ENCODE data around the gene LYZ. TPM values are rescaled to one million over a fixed set of nuclear protein-coding genes. Genes with fewer than 3 reads are reported as not detected.

LYZ gene
- total and polyA plus RNA-seq, 9 of the 15 experiments (the other 6 are each of a cell fraction or from before 2014, with no cell fraction given) = 27.2 to 96.3 (median 42.1) TPM

DNA sequence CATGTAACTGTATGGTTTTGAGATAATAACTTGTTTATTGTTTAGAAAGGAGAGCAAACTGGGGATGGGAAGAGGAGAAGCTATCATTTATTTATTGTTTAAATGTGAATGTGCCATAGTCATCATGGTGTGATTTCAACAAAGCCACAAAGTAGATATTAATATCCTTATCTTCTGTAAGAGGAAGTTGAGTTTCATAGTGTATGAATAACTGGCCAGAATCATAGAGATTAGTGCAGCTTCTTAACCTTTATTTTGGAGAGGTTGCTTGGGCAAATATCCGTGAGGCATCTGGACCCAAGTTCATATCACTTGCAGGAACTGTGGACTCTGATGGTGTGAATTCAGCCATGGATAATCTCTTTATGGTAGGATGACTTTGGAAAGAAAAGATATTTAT is 26.8 kb upstream of the LYZ start:
- Histone ChIP-seq H3K4me2 (ENCODE audit: insufficient read depth, low read length) (no peak overlapping the region), H3K9ac (ENCODE audit: insufficient read depth in 1 of 2, low read depth in 2 of 2, low read length in 2 of 2) (no peak overlapping the region), H4K20me1 (replicated peaks; ENCODE audit: control insufficient read depth, insufficient read depth, low read length) (no peaks in the 10 kb centered on the region), H3K9me1 (ENCODE audit: control insufficient read depth, insufficient read depth, low read length) (no peaks in the 10 kb centered on the region), H3K79me2 (ENCODE audit: control insufficient read depth, insufficient read depth, low read length) (no peaks in the 10 kb centered on the region), H3K36me3 (ENCODE audit: control insufficient read depth, insufficient read depth, low read length) (no peaks in the 10 kb centered on the region), H3K27ac (ENCODE audit: extremely low read depth, low read depth, low read length) (no peak overlapping the region), H3K4me1 (replicated peaks in 1 of 2; ENCODE audit: control insufficient read depth in 2 of 2, insufficient read depth in 2 of 2, low read length in 2 of 2) (peaks cover 0 to 17% of the 10 kb centered on the region in 2 experiments; a peak in 3 of 5 replicates), H2AFZ (ENCODE audit: low read depth, low read length) (no peak overlapping the region), H3K4me3 (no peak overlapping the region), H3K9me3 (replicated peaks; ENCODE audit: control insufficient read depth, insufficient read depth, low read depth, low read length) (no peaks in the 10 kb centered on the region; the same call in 1 of the 2 replicates), H3K27me3 (ENCODE audit: control insufficient read depth in 2 of 2, insufficient read depth in 2 of 2, low read length in 2 of 2) (no peaks in the 10 kb centered on the region)
- in situ Hi-C loops (cut with MboI) = no loop called here
- no peak for DNase-seq (ENCODE audit: extremely low read depth in 1 of 4, low spot score in 3 of 4)
- FAIRE-seq = no peak
- POLR2A ChIA-PET = interaction anchor here (0.5 to 1.4 kb wide), 4 partner anchors 9 to 508 kb away, joined by 4 to 5 read pairs (median 4); no protein-coding TSS in a partner anchor
- CTCF ChIA-PET (ENCODE audit: low intra/inter-chr PET ratio) = no interaction called here
- no TSS peak for BruUV-seq (replicated peaks)
- intact Hi-C loops (cut with micrococcal nuclease) = no loop called here
- ATAC-seq = no peak
- 29% methylated on average over 1 of the region's 1 CpG for WGBS (ENCODE audit: insufficient coverage, low coverage, missing lambda C conversion rate)
- no peak for TF ChIP-seq CREM (IDR thresholded peaks at IDR 0.05; ENCODE audit: low read depth)
- TF ChIP-seq THAP12 (CRISPR knock-in tag; IDR thresholded peaks at IDR 0.05) = no peak
- no peak for TF ChIP-seq ZNF551 (CRISPR knock-in tag; IDR thresholded peaks at IDR 0.05)
- no peak for TF ChIP-seq RBM39 (optimal IDR thresholded peaks at IDR 0.05; ENCODE audit: low read depth, low read length)
- no peak for TF ChIP-seq MBD2 (IDR thresholded peaks at IDR 0.05; ENCODE audit: borderline replicate concordance, low read depth)
- no peak for TF ChIP-seq SFPQ (IDR thresholded peaks at IDR 0.05; ENCODE audit: low read depth, low read length)
